Activated CD4-positive, alpha-beta T cell treated with anti-CD3 and anti-CD28 coated beads, Interleukin-2, amount 10 ng/mL, durations not matched to agents 7 days and 5 days (primary cell): ENCODE measurements around the gene ANO2. TPM values are rescaled to one million over a fixed set of nuclear protein-coding genes. Genes with fewer than 3 reads are reported as not detected.
A peak's percentile ranks its signal among the peaks of the same experiment; 100 is the strongest.

ENCODE experiments used
- CTCF ChIA-PET: fragments of 350-600 bp; sonication (Branson Sonifier 250); formaldehyde crosslinking; loops from one replicate; lab custom pipeline; 2021; ENCODE audit warnings: antibody characterized with exemption; lab: Charles Lee
- POLR2A ChIA-PET: fragments of 350-600 bp; sonication (Branson Sonifier 250); formaldehyde crosslinking; loops from one replicate; lab custom pipeline; 2021; ENCODE audit warnings: antibody characterized with exemption; lab: Charles Lee
- DNase-seq: peaks from one replicate; pipeline ENCODE4 v3.0.0-alpha.2; 2020
- H3K27ac Mint-ChIP-seq: one replicate; pipeline ENCODE4 v1.8.0; 2021; ENCODE audit warnings: mild to moderate bottlenecking, moderate library complexity, mixed read lengths
- H3K27me3 Mint-ChIP-seq: one replicate; pipeline ENCODE4 v1.8.0; 2021; ENCODE audit warnings: mixed read lengths
- H3K36me3 Mint-ChIP-seq: one replicate; pipeline ENCODE4 v1.8.0; 2021; ENCODE audit warnings: low read depth, mixed read lengths
- H3K4me1 Mint-ChIP-seq: one replicate; pipeline ENCODE4 v1.8.0; 2021; ENCODE audit warnings: mixed read lengths
- H3K4me3 Mint-ChIP-seq: one replicate; pipeline ENCODE4 v1.8.0; 2021; ENCODE audit warnings: mild to moderate bottlenecking, moderate library complexity, mixed read lengths
- H3K9me3 Mint-ChIP-seq: one replicate; pipeline ENCODE4 v1.8.0; 2021; ENCODE audit warnings: mixed read lengths
- total RNA-seq, 2 experiments: library from RNA; stranded (reverse); gene quantifications; one replicate each; pipeline ENCODE4 v1.2.3, GENCODE V29; 2021

Gene ANO2
- total RNA-seq, 2 experiments from 2014 or later, result not detected

DNA sequence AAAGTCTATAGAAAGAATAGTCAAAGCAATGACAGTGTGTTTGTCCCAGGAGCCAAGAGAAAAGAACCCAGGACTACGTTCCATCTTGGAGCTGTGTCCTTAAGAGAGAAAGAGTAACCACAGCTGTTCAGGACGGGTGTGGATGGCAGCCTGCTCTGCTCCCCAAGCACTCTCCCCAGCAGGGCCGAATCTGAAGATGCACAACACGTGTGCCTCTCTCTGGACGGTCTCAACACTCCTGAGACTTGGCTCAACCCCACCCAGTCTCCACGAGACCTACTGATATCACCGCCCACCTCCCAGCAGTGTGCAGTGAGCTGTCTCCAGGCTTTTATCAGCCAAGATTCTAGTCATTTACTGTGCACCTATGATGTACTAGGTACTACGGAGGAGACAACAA is 27.3 kb upstream of the ANO2 start:
- no peaks in the 10 kb centered on the region for H3K36me3 Mint-ChIP-seq
- DNase-seq, result no peak
- no peak overlapping the region for H3K4me3 Mint-ChIP-seq
- no peaks in the 10 kb centered on the region for H3K27me3 Mint-ChIP-seq
- CTCF ChIA-PET, result no interaction called here
- H3K4me1 Mint-ChIP-seq, result no peaks in the 10 kb centered on the region
- POLR2A ChIA-PET, result no interaction called here
- H3K27ac Mint-ChIP-seq, result no peak overlapping the region
- no peaks in the 10 kb centered on the region for H3K9me3 Mint-ChIP-seq

DNA sequence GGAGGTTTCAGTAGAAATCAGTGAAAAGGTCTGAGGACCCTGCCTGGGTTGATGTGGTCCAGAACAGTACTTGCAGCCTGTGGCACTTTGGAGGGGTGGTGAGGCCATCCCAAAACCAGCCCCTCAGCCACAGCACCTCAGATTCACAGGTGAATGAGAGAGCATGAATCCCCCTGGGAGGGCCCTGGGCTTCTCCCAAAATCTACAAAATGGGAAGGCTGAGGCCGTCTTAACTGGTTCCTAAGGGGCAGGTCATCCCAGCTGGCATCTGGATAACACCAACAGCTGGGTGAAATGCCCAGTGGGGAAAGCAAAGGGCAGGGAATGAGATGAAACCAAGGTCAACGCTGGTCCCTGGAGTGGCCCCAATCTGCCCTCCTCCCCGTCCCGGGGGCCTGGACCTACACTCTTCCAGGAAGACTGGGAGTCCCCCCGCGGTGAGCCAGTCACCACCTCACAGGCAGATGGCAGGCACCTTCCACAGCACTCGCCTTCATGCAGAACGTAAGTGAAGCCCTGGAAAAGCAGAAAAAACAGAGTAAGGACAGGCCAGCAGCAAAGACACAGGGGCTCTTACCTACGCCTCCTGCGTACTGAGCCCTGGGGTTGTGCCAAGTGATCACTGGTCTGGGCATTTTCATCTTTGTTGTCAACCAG is 26.3 kb upstream of the ANO2 start:
- Mint-ChIP-seq H3K4me1 (no peaks in the 10 kb centered on the region), H3K4me3 (no peak overlapping the region), H3K27me3 (no peaks in the 10 kb centered on the region), H3K36me3 (no peaks in the 10 kb centered on the region), H3K9me3 (no peaks in the 10 kb centered on the region), H3K27ac (no peak overlapping the region)
- no peak for DNase-seq
- ChIA-PET POLR2A (no interaction called here), CTCF (no interaction called here)

DNA sequence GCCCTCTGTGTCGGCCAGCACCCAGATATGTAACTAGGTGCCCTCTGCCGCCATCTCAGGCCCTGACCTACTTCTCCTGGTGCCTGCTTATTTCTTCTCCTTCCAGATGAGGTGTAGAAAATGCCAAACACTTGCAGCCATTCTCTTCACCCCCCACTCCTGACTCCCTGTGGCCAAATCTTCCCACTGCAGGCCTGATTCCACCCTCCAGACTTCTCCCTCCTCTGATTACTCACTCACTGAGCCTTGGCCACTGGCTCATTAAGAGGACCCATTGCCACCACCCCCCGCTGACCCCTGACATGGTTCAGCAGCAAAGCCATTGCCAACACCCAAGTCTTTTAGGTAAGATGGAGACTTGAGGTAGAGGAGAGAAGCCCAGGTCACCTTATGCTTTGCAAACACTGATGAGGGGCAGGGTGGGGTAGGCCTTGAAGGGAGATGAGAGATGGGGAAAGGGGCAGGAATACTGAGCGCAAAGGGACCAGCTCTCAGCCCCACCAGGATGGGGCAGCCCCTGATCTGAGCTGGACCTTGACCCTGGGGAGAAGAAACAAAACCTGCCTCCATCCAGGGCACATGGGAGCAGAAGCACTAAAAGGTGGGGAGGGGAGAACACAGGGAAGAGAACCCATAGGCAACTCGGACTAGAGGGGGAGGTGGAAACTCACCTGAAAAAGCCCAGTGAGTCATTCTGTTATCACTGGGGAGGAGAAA is 25.1 kb upstream of the ANO2 start:
- no peak for DNase-seq
- Mint-ChIP-seq H3K27ac (no peak overlapping the region), H3K9me3 (no peaks in the 10 kb centered on the region), H3K4me1 (no peaks in the 10 kb centered on the region), H3K4me3 (no peak overlapping the region), H3K27me3 (peaks cover 4% of the 10 kb centered on the region), H3K36me3 (no peaks in the 10 kb centered on the region)
- CTCF ChIA-PET, result interaction anchor here (1.8 kb wide), 1 partner anchor 68 kb away, joined by 5 read pairs; no protein-coding TSS in a partner anchor
- POLR2A ChIA-PET, result no interaction called here

- no peak overlapping the region for H3K4me3 Mint-ChIP-seq
- H3K9me3 Mint-ChIP-seq, result no peaks in the 10 kb centered on the region
- no peak overlapping the region for H3K27ac Mint-ChIP-seq
- H3K4me1 Mint-ChIP-seq, result no peaks in the 10 kb centered on the region
- ChIA-PET CTCF (interaction anchor here (1.8 kb wide), 1 partner anchor 68 kb away, joined by 5 read pairs; no protein-coding TSS in a partner anchor), POLR2A (no interaction called here)
- H3K36me3 Mint-ChIP-seq, result no peaks in the 10 kb centered on the region
- peaks cover 5% of the 10 kb centered on the region for H3K27me3 Mint-ChIP-seq
- no peak for DNase-seq
These were observed 24.3 kb upstream of the ANO2 start for GRCh38 chr12:5969156-5969973.

GRCh38 chr12:5967645-5968415 is 22.8 kb upstream of the ANO2 start:
- Mint-ChIP-seq H3K4me3 (no peak overlapping the region), H3K27me3 (peaks cover 5% of the 10 kb centered on the region), H3K27ac (no peak overlapping the region), H3K9me3 (no peaks in the 10 kb centered on the region), H3K36me3 (no peaks in the 10 kb centered on the region), H3K4me1 (no peaks in the 10 kb centered on the region)
- POLR2A ChIA-PET, result no interaction called here
- no peak for DNase-seq
- CTCF ChIA-PET, result no interaction called here

DNA sequence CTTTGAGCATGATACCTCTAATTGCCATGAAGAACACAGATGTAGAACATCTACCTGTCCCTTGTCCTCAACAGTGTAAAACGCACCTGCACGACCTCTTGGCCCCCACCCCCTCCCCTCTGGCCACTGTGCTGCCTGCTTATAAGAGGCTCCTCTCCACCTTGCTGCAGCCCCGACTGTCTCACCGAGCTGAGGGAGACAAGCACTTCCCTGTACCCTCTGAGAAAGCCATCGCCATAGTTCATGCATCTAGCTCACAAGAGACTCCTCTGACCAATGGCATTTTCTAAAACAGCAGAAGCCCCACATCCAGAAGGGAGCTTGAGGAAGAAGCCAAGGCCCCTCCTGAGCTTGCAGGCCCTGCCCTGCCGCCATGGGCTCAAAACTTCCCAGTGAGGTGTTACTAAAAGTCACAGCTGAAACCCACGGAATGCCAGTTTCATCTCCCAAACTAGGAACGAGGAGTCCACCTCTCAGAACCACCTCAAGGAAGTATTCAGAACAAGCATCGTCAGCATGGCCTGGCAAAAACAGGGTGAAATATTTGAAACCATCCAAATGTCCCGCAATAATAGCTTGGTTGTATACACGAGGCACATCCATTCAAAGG is 21.5 kb upstream of the ANO2 start:
- Mint-ChIP-seq H3K9me3 (no peaks in the 10 kb centered on the region), H3K4me3 (no peak overlapping the region), H3K4me1 (no peaks in the 10 kb centered on the region), H3K27ac (no peak overlapping the region), H3K36me3 (no peaks in the 10 kb centered on the region), H3K27me3 (peaks cover 5% of the 10 kb centered on the region)
- DNase-seq, result no peak
- POLR2A ChIA-PET, result no interaction called here
- CTCF ChIA-PET, result interaction anchor here (0.7 to 0.9 kb wide), 2 partner anchors 14 to 71 kb away, joined by 4 to 5 read pairs; no protein-coding TSS in a partner anchor

GRCh38 chr12:5965950-5966383 is 20.9 kb upstream of the ANO2 start:
- ChIA-PET POLR2A (no interaction called here), CTCF (interaction anchor here (0.7 to 0.9 kb wide), 3 partner anchors 23 to 222 kb away, joined by 3 to 4 read pairs (median 3); no protein-coding TSS in a partner anchor)
- Mint-ChIP-seq H3K27ac (no peak overlapping the region), H3K36me3 (no peaks in the 10 kb centered on the region), H3K4me3 (no peak overlapping the region), H3K9me3 (no peaks in the 10 kb centered on the region), H3K27me3 (peaks cover 5% of the 10 kb centered on the region), H3K4me1 (no peaks in the 10 kb centered on the region)
- peak; percentile 49 for DNase-seq

GRCh38 chr12:5964913-5965900 is 20.1 kb upstream of the ANO2 start:
- no peak overlapping the region for H3K4me3 Mint-ChIP-seq
- H3K27ac Mint-ChIP-seq, result no peak overlapping the region
- H3K9me3 Mint-ChIP-seq, result no peaks in the 10 kb centered on the region
- peaks cover 7% of the 10 kb centered on the region for H3K27me3 Mint-ChIP-seq
- H3K4me1 Mint-ChIP-seq, result no peaks in the 10 kb centered on the region
- ChIA-PET POLR2A (no interaction called here), CTCF (interaction anchor here (0.7 to 0.8 kb wide), 2 partner anchors 24 to 223 kb away, joined by 3 read pairs; no protein-coding TSS in a partner anchor)
- no peak for DNase-seq
- H3K36me3 Mint-ChIP-seq, result no peaks in the 10 kb centered on the region

- Mint-ChIP-seq H3K4me3 (no peak overlapping the region), H3K9me3 (no peaks in the 10 kb centered on the region), H3K36me3 (no peaks in the 10 kb centered on the region), H3K4me1 (no peaks in the 10 kb centered on the region), H3K27me3 (peaks cover 9% of the 10 kb centered on the region), H3K27ac (no peak overlapping the region)
- DNase-seq, result no peak
- ChIA-PET CTCF (no interaction called here), POLR2A (no interaction called here)
These were observed 18.5 kb upstream of the ANO2 start for GRCh38 chr12:5963515-5963914.

GRCh38 chr12:5960783-5961182 is 15.7 kb upstream of the ANO2 start:
- H3K9me3 Mint-ChIP-seq, result no peaks in the 10 kb centered on the region
- H3K27me3 Mint-ChIP-seq, result peaks cover 16% of the 10 kb centered on the region
- ChIA-PET POLR2A (no interaction called here), CTCF (no interaction called here)
- H3K4me3 Mint-ChIP-seq, result no peak overlapping the region
- no peak for DNase-seq
- H3K36me3 Mint-ChIP-seq, result no peaks in the 10 kb centered on the region
- no peaks in the 10 kb centered on the region for H3K4me1 Mint-ChIP-seq
- H3K27ac Mint-ChIP-seq, result no peak overlapping the region

GRCh38 chr12:5956987-5957386 is 11.9 kb upstream of the ANO2 start:
- DNase-seq, result no peak
- Mint-ChIP-seq H3K36me3 (no peaks in the 10 kb centered on the region), H3K27me3 (peaks cover 18% of the 10 kb centered on the region), H3K4me1 (no peaks in the 10 kb centered on the region), H3K27ac (no peak overlapping the region), H3K4me3 (no peak overlapping the region), H3K9me3 (no peaks in the 10 kb centered on the region)
- ChIA-PET CTCF (interaction anchor here (0.6 to 0.7 kb wide), 2 partner anchors 167 to 317 kb away, joined by 3 to 4 read pairs; no protein-coding TSS in a partner anchor), POLR2A (no interaction called here)
